ENCODE data around the gene MINDY4. TPM values are rescaled to one million over a fixed set of nuclear protein-coding genes. Genes with fewer than 3 reads are reported as not detected.

The MINDY4 gene
- total RNA-seq, 2 experiments from 2014 or later: 0.36 to 0.60 TPM

DNA sequence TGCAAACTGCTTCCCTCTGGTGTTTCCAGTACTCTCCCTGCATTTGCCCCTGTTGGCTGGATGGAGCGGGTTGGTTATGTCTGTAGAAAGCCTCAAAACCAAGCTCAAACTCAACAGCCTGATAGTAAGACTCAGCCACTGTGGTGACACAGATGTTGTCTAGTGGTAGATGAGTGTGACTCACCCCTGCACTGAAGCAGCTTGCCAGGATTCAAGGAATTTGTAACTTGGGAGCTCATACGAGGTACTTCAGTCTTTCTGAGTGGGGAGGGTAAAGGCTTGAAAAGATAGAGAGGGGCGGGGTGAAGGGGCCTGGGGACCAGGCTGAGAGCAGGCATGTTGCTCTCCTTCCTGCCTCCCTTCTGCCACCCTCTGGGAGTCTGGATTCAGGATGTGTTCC, 117.5 kb downstream of the MINDY4 start:
- Mint-ChIP-seq H3K9me3 (no peaks in the 10 kb centered on the region), H3K36me3 (ENCODE audit: low read depth) (no peaks in the 10 kb centered on the region), H3K27me3 (no peaks in the 10 kb centered on the region), H3K4me3 (no peak overlapping the region), H3K4me1 (ENCODE audit: low read depth) (no peaks in the 10 kb centered on the region), H3K27ac (no peak overlapping the region)
- TF ChIP-seq, protein P1, sequence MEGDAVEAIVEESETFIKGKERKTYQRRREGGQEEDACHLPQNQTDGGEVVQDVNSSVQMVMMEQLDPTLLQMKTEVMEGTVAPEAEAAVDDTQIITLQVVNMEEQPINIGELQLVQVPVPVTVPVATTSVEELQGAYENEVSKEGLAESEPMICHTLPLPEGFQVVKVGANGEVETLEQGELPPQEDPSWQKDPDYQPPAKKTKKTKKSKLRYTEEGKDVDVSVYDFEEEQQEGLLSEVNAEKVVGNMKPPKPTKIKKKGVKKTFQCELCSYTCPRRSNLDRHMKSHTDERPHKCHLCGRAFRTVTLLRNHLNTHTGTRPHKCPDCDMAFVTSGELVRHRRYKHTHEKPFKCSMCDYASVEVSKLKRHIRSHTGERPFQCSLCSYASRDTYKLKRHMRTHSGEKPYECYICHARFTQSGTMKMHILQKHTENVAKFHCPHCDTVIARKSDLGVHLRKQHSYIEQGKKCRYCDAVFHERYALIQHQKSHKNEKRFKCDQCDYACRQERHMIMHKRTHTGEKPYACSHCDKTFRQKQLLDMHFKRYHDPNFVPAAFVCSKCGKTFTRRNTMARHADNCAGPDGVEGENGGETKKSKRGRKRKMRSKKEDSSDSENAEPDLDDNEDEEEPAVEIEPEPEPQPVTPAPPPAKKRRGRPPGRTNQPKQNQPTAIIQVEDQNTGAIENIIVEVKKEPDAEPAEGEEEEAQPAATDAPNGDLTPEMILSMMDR (IDR thresholded peaks at IDR 0.05): no peak
- Histone ChIP-seq H3K27ac (ENCODE audit: low read depth in 1 of 2, low read length in 2 of 2) (no peak overlapping the region), H3K4me3 (ENCODE audit: low read length) (no peak overlapping the region), H3K36me3 (ENCODE audit: insufficient read depth, low read length) (no peaks in the 10 kb centered on the region), H3K27me3 (ENCODE audit: control insufficient read depth in 1 of 2, insufficient read depth in 2 of 2, low read length in 2 of 2) (no peaks in the 10 kb centered on the region), H3K4me1 (ENCODE audit: insufficient read depth, low read length) (no peaks in the 10 kb centered on the region), H3K9me3 (ENCODE audit: control insufficient read depth in 1 of 2, insufficient read depth in 1 of 2, low read length in 2 of 2) (peaks cover 0 to 9% of the 10 kb centered on the region in 2 experiments)
- no peak for DNase-seq
- no peak for ATAC-seq (ENCODE audit: poor library complexity)
- intact Hi-C loops (cut with DNase I, micrococcal nuclease): no loop called here
- ChIA-PET POLR2A (no interaction called here), CTCF (no interaction called here)

DNA sequence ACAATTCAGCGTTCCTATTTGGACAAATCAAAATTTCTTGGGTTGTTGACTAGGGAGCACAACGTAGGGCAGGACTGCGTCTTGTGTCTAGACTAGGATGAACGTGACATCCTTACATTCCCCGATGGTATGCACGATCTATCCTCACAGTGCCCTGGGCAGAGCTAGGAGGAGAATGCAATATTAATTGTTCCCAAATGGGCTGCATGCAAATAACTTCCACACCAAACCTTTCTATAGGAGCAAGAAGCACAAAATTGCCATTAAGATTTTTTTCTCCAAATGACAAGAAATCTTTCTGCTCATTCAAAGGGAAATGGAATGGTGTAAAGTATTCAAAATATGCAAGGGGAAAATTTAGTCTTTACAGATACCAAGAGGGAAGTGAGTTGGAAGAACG, 119.0 kb downstream of the MINDY4 start:
- Mint-ChIP-seq H3K9me3 (no peaks in the 10 kb centered on the region), H3K4me3 (no peak overlapping the region), H3K27ac (no peak overlapping the region), H3K27me3 (no peaks in the 10 kb centered on the region), H3K36me3 (ENCODE audit: low read depth) (no peaks in the 10 kb centered on the region), H3K4me1 (ENCODE audit: low read depth) (no peaks in the 10 kb centered on the region)
- no peaks in the 10 kb centered on the region for H3K4me1 ChIP-seq (ENCODE audit: insufficient read depth, low read length)
- H3K27me3 ChIP-seq (ENCODE audit: control insufficient read depth in 1 of 2, insufficient read depth in 2 of 2, low read length in 2 of 2): no peaks in the 10 kb centered on the region
- TF ChIP-seq, protein P1 (IDR thresholded peaks at IDR 0.05): no peak
- ATAC-seq (ENCODE audit: poor library complexity) (no peak), DNase-seq (no peak)
- H3K4me3 ChIP-seq (ENCODE audit: low read length): no peak overlapping the region
- intact Hi-C loops (cut with DNase I, micrococcal nuclease): no loop called here
- CTCF ChIA-PET: no interaction called here
- H3K36me3 ChIP-seq (ENCODE audit: insufficient read depth, low read length): no peaks in the 10 kb centered on the region
- POLR2A ChIA-PET: no interaction called here
- no peak overlapping the region for H3K27ac ChIP-seq (ENCODE audit: low read depth in 1 of 2, low read length in 2 of 2)
- H3K9me3 ChIP-seq (ENCODE audit: control insufficient read depth in 1 of 2, insufficient read depth in 1 of 2, low read length in 2 of 2): peaks cover 0 to 9% of the 10 kb centered on the region in 2 experiments

DNA sequence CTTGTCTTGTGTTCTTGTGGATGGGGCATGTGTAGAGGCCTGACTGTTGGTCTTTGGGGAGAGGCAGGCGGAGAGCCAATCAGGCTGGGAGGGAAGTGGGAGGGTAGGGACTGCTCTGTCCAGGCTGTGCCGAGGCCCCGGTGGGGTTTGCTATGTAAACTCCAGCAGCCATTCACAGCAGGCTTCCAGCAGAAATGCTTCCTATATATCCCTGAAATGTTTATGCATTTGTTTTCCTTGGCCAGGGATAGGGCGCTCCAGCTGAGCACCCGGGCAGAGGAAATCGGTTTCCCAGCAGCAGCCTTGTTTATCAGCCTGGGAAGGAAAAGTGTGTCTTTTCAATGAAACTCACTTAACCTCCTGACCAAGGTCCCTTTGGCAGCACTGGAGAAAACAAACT, 122.1 kb downstream of the MINDY4 start:
- Mint-ChIP-seq H3K27ac (no peak overlapping the region), H3K36me3 (ENCODE audit: low read depth) (no peaks in the 10 kb centered on the region), H3K27me3 (no peaks in the 10 kb centered on the region), H3K4me3 (no peak overlapping the region), H3K9me3 (no peaks in the 10 kb centered on the region), H3K4me1 (ENCODE audit: low read depth) (no peaks in the 10 kb centered on the region)
- H3K4me3 ChIP-seq (ENCODE audit: low read length): no peak overlapping the region
- H3K27me3 ChIP-seq (ENCODE audit: control insufficient read depth in 1 of 2, insufficient read depth in 2 of 2, low read length in 2 of 2): no peaks in the 10 kb centered on the region
- no peak overlapping the region for H3K27ac ChIP-seq (ENCODE audit: low read depth in 1 of 2, low read length in 2 of 2)
- ATAC-seq (ENCODE audit: poor library complexity) (no peak), DNase-seq (no peak)
- no peaks in the 10 kb centered on the region for H3K36me3 ChIP-seq (ENCODE audit: insufficient read depth, low read length)
- TF ChIP-seq, protein P1 (IDR thresholded peaks at IDR 0.05): no peak
- H3K4me1 ChIP-seq (ENCODE audit: insufficient read depth, low read length): no peaks in the 10 kb centered on the region
- CTCF ChIA-PET: no interaction called here
- H3K9me3 ChIP-seq (ENCODE audit: control insufficient read depth in 1 of 2, insufficient read depth in 1 of 2, low read length in 2 of 2): peaks cover 0 to 4% of the 10 kb centered on the region in 2 experiments
- intact Hi-C loops (cut with DNase I, micrococcal nuclease): no loop called here
- POLR2A ChIA-PET: no interaction called here

Measured in CD4-positive, alpha-beta T cell (primary cell).